Measurements from ENCODE around the gene PTGES2. TPM values are rescaled to one million over a fixed set of nuclear protein-coding genes. Genes with fewer than 3 reads are reported as not detected.

PTGES2 gene
- total and polyA plus RNA-seq, 2 of the 13 experiments (the other 11 are each of a cell fraction or from before 2014, with no cell fraction given) = 63.7 to 79.8 TPM

- peak; percentile 68; the same call in 1 of the 2 replicates for TF ChIP-seq HIVEP1 (CRISPR knock-in tag; IDR thresholded peaks at IDR 0.05)
- no peak for TF ChIP-seq NR1H2 (CRISPR knock-in tag; IDR thresholded peaks at IDR 0.05; ENCODE audit: borderline replicate concordance, low read depth)
- TF ChIP-seq NR2F6 (IDR thresholded peaks at IDR 0.05) = no peak
- 0 out of 2 replicates have a peak, but pooled peaks have one; percentile 19 for TF ChIP-seq NR2F6 (CRISPR knock-in tag; IDR thresholded peaks at IDR 0.05)
- no peak for TF ChIP-seq ZNF841 (CRISPR knock-in tag; IDR thresholded peaks at IDR 0.05; ENCODE audit: borderline replicate concordance)
Observed at GRCh38 chr9:128094950-128095544, 32.5 kb downstream of the PTGES2 start (continued).

GRCh38 chr9:128094166-128094949 is 33.2 kb downstream of the PTGES2 start:
- no peak overlapping the region for H2AFZ ChIP-seq (ENCODE audit: low read length)
- no peak for ATAC-seq
- H3K27ac ChIP-seq (ENCODE audit: extremely low read length, insufficient read depth, low read length) = peak overlapping the region; percentile 38
- in situ Hi-C loops (cut with HindIII; ENCODE audit: extremely low pct_ligation_motif_present, low pct_unique_long_range_greater_than_20kb) (no loop called here), intact Hi-C loops (cut with micrococcal nuclease; ENCODE audit: unreplicated experiment) (no loop called here)
- 97% methylated on average over 7 of the region's 8 CpGs for WGBS (ENCODE audit: low lambda C conversion rate)
- no peak for FAIRE-seq
- no peak overlapping the region for H3K4me2 ChIP-seq (ENCODE audit: low read depth, low read length)
- H3K4me1 ChIP-seq (ENCODE audit: insufficient read depth, low read length) = peaks cover 46% of the 10 kb centered on the region
- no peak overlapping the region for H3K4me3 ChIP-seq (replicated peaks in 1 of 3; ENCODE audit: insufficient read depth in 1 of 3, low read depth in 2 of 3, low read length in 3 of 3)
- ChIA-PET POLR2A (interaction anchor here (0.6 to 1.3 kb wide), 4 partner anchors 9 to 35 kb away, joined by 3 to 6 read pairs (median 4); partner anchors contain the start of gene NAIF1), CTCF (ENCODE audit: low intra/inter-chr PET ratio, low total read pairs) (no interaction called here)
- no peak overlapping the region for H3K9ac ChIP-seq (ENCODE audit: insufficient read depth, low read depth, low read length)
- no TSS peak for BruUV-seq (replicated peaks)
- no peaks in the 10 kb centered on the region for H3K9me3 ChIP-seq (ENCODE audit: low read length)
- peaks cover 3% of the 10 kb centered on the region; the same call in 1 of the 2 replicates for H4K20me1 ChIP-seq (ENCODE audit: insufficient read depth, low read length)
- no peaks in the 10 kb centered on the region; a peak in 1 of 5 replicates for H3K27me3 ChIP-seq (ENCODE audit: control insufficient read depth in 1 of 2, insufficient read depth in 2 of 2, low read length in 2 of 2)
- no peak for DNase-seq (ENCODE audit: low spot score)
- no peaks in the 10 kb centered on the region; a peak in 3 of 5 replicates for H3K36me3 ChIP-seq (replicated peaks in 1 of 2; ENCODE audit: control insufficient read depth in 1 of 2, insufficient read depth in 2 of 2, low read length in 2 of 2)
- TF ChIP-seq MXI1 (IDR thresholded peaks at IDR 0.05; ENCODE audit: borderline replicate concordance, low read depth, low read length) = peak; percentile 25; the same call in 1 of the 3 replicates
- peak; percentile 59 for TF ChIP-seq NFYB (CRISPR knock-in tag; IDR thresholded peaks at IDR 0.05)
- TF ChIP-seq PHF5A (CRISPR knock-in tag; IDR thresholded peaks at IDR 0.05; ENCODE audit: low read depth, unreplicated experiment) = no peak
- TF ChIP-seq RFX3 (CRISPR knock-in tag; IDR thresholded peaks at IDR 0.05) = peak; percentile 52; the same call in 1 of the 2 replicates
- TF ChIP-seq RFX1 (IDR thresholded peaks at IDR 0.05) = peak; percentile 66; the same call in 1 of the 2 replicates
- no peak for TF ChIP-seq SIX4 (CRISPR knock-in tag; IDR thresholded peaks at IDR 0.05)
- no peak for TF ChIP-seq ZNF318 (CRISPR knock-in tag; IDR thresholded peaks at IDR 0.05)
- no peak for TF ChIP-seq ZNF772 (CRISPR knock-in tag; IDR thresholded peaks at IDR 0.05)
- peak; percentile 49; the same call in 1 of the 2 replicates for TF ChIP-seq NFYC (CRISPR knock-in tag; IDR thresholded peaks at IDR 0.05)
- peaks cover 15% of the 10 kb centered on the region for H3K79me2 ChIP-seq (ENCODE audit: insufficient read depth, low read length)
